Right lobe of liver (tissue), 6 donors: Measurements from ENCODE around the gene CYP21A2. TPM values are rescaled to one million over a fixed set of nuclear protein-coding genes. Genes with fewer than 3 reads are reported as not detected.

Experiments
- ATAC-seq, 4 donors: fragments of 200-7000 bp; cut with Tn5 transposase; one replicate each; pipeline ENCODE4 v1.9.1; 2020; ENCODE audit warnings: mild to moderate bottlenecking in 4 of 4, moderate library complexity in 4 of 4
- DNase-seq, 3 donors: peaks; one replicate each; pipeline ENCODE4 v3.0.0-alpha.2; 2020
- H3K27ac ChIP-seq, 3 donors: fragments of 200-600 bp; one replicate each; pipeline ENCODE4 v1.8.0; 2022
- H3K27me3 ChIP-seq, 2 donors: fragments of 200-600 bp; one replicate each; pipeline ENCODE4 v1.8.0; 2022
- H3K36me3 ChIP-seq, 4 donors: fragments of 200-600 bp; sonication (generic) in 1 of 4; one replicate each; pipeline versions ENCODE4 v1.5.1 to v1.8.0; 2017 to 2022; ENCODE audit warnings: control low read depth in 1 of 4
- H3K4me1 ChIP-seq, 4 donors: fragments of 200-600 bp; sonication (generic) in 1 of 4; one replicate each; pipeline versions ENCODE4 v1.5.1 to v1.8.0; 2017 to 2022; ENCODE audit warnings: control low read depth in 1 of 4
- H3K4me3 ChIP-seq, 3 donors: fragments of 200-600 bp; one replicate each; pipeline ENCODE4 v1.8.0; 2022
- H3K9me3 ChIP-seq, 4 donors: fragments of 200-600 bp; sonication (generic) in 1 of 4; one replicate each; pipeline versions ENCODE4 v1.5.1 to v1.8.0; 2017 to 2022; ENCODE audit warnings: control low read depth in 1 of 4
- POLR2A ChIP-seq: fragments of 450-650 bp; IDR thresholded peaks from one replicate; pipeline ENCODE4 v1.6.1; 2017; ENCODE audit warnings: antibody characterized with exemption, mild to moderate bottlenecking
- WGBS: methylation state at CpG from one replicate; pipeline ENCODE4 v1.1.6; 2018; ENCODE audit warnings: low coverage, low lambda C conversion rate; ENCODE audit not compliant: insufficient coverage; ENCODE audit errors: missing lambda C conversion rate; 5-methylcytosine and 5-hydroxymethylcytosine counted together
- intact Hi-C, 2 donors: fragments of 100-400 bp; cut with DNase I; formaldehyde crosslinking; loops; one replicate each; pipeline versions ENCODE4 v1.11.2 to v1.14.1; 2022
- total RNA-seq, 6 experiments: library from RNA; depleted of rRNA in 2 of 6; stranded (reverse); fragments of >200 nt in 2 of 6; fragmentation: NEBNext Ultra II Directional in 3 of 6; extraction: Animal tissue kit (Norgen Biotek cat#: 25700) in 3 of 6; gene quantifications; one replicate each; pipeline versions ENCODE4 v1.1.0 to v1.2.4, GENCODE V29; 2016 to 2023
- TF ChIP-seq, protein P1 (sequence below), 4 donors: fragments of 200-600 bp in 3 of 4; fragments of 450-650 bp in 1 of 4; IDR thresholded peaks; one replicate each; pipeline versions ENCODE4 v1.5.1 to v1.8.0; 2016 to 2022; ENCODE audit warnings: antibody characterized with exemption in 4 of 4, mild to moderate bottlenecking in 2 of 4
- donor health status: DM: no; HTN: yes; CAD: no.
- donor health status: DM: no; HTN: no; CAD: no.
- donor health status: DM: no; HTN: no; CAD: no.
- donor health status: DM: no; HTN: yes; CAD: no.
- donor health status: DM: no; HTN: yes; CAD: no.

CYP21A2 gene
- total RNA-seq, 6 experiments from 2014 or later, result 5.7 to 60.7 (median 14.0) TPM

- Histone ChIP-seq H3K4me1 (no peaks in the 10 kb centered on the region), H3K36me3 (no peaks in the 10 kb centered on the region), H3K4me3 (no peak overlapping the region), H3K9me3 (no peaks in the 10 kb centered on the region), H3K27ac (no peak overlapping the region), H3K27me3 (no peaks in the 10 kb centered on the region)
- intact Hi-C loops, result no loop called here
- no peak for TF ChIP-seq POLR2A
- TF ChIP-seq, protein P1, sequence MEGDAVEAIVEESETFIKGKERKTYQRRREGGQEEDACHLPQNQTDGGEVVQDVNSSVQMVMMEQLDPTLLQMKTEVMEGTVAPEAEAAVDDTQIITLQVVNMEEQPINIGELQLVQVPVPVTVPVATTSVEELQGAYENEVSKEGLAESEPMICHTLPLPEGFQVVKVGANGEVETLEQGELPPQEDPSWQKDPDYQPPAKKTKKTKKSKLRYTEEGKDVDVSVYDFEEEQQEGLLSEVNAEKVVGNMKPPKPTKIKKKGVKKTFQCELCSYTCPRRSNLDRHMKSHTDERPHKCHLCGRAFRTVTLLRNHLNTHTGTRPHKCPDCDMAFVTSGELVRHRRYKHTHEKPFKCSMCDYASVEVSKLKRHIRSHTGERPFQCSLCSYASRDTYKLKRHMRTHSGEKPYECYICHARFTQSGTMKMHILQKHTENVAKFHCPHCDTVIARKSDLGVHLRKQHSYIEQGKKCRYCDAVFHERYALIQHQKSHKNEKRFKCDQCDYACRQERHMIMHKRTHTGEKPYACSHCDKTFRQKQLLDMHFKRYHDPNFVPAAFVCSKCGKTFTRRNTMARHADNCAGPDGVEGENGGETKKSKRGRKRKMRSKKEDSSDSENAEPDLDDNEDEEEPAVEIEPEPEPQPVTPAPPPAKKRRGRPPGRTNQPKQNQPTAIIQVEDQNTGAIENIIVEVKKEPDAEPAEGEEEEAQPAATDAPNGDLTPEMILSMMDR (IDR thresholded peaks at IDR 0.05), result no peak
- ATAC-seq (no peak), DNase-seq (no peak)
- no CpG with 5 or more reads among the region's 7 CpGs for WGBS
Observed at GRCh38 chr6:32056254-32056653, 18.0 kb downstream of the CYP21A2 start.

DNA sequence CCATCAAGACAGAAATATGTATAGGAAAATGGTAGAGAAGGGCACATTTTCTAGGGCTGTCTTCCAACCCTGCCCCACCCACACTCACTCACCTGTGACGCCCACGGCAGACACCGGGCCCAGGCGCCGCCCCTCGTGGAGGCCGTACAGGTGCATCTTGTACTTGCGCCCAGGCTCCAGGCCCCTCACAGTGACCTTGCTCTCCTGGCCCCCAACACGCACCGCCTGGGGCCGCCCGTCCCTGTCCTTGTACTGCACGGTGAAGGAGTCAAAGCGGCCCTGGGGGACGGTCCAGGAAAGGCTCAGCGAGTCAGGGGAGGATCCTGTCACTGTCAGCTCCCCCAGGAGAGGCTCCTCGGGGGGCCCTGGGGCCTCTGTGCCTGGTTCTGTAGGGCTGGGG lies 19.8 kb downstream of the CYP21A2 start:
- Histone ChIP-seq H3K4me3 (no peak overlapping the region), H3K9me3 (no peaks in the 10 kb centered on the region), H3K4me1 (no peaks in the 10 kb centered on the region), H3K27ac (no peak overlapping the region), H3K27me3 (no peaks in the 10 kb centered on the region), H3K36me3 (no peaks in the 10 kb centered on the region)
- WGBS, result no CpG with 5 or more reads among the region's 17 CpGs
- no peak for TF ChIP-seq POLR2A
- TF ChIP-seq, protein P1 (IDR thresholded peaks at IDR 0.05), result no peak
- ATAC-seq, result no peak
- intact Hi-C loops, result no loop called here
- no peak for DNase-seq

DNA sequence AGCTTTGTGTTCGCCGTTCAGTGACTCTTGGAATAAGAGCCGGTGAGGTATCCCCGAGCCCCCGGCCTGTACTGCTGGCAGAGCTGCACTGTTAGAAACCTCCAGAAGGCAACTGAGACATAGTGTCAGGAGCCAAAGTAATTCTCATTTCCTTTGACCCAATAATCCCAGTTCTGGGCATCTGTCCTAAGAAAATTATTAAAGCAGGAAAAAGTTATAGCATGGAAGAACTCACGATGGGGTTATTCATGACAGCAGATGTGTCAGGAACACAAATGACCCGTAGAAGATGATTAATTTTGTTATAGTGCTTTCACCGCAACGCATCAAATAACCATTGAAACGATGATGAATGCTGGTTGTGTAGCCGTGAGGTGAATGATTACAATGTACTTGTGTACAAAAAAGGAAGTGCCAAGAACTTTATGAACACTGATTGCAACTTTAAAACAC lies 20.3 kb downstream of the CYP21A2 start:
- H3K4me1 ChIP-seq, result no peaks in the 10 kb centered on the region
- H3K36me3 ChIP-seq, result no peaks in the 10 kb centered on the region
- intact Hi-C loops, result no loop called here
- no peak overlapping the region for H3K4me3 ChIP-seq
- WGBS, result 71% methylated on average over 10 of the region's 11 CpGs
- DNase-seq (no peak), ATAC-seq (no peak)
- H3K27me3 ChIP-seq, result no peaks in the 10 kb centered on the region
- H3K9me3 ChIP-seq, result no peaks in the 10 kb centered on the region
- no peak overlapping the region for H3K27ac ChIP-seq
- no peak for TF ChIP-seq POLR2A
- TF ChIP-seq, protein P1 (IDR thresholded peaks at IDR 0.05), result no peak

GRCh38 chr6:32060966-32061655 lies 22.9 kb downstream of the CYP21A2 start:
- DNase-seq (no peak), ATAC-seq (no peak)
- Histone ChIP-seq H3K4me3 (no peak overlapping the region), H3K4me1 (no peaks in the 10 kb centered on the region), H3K27me3 (no peaks in the 10 kb centered on the region), H3K36me3 (no peaks in the 10 kb centered on the region), H3K9me3 (no peaks in the 10 kb centered on the region), H3K27ac (no peak overlapping the region)
- intact Hi-C loops, result no loop called here
- TF ChIP-seq POLR2A, result no peak
- TF ChIP-seq, protein P1 (IDR thresholded peaks at IDR 0.05), result no peak
- WGBS, result 69% methylated on average over 8 of the region's 28 CpGs
